GM18907 (cell line): ENCODE measurements around the gene POFUT2.
"Not testable (repeated sequence)": the region's sequence is repeated elsewhere in the genome, so short reads cannot be mapped to it uniquely, and the experiment has no call there.

ENCODE experiments used
- ATAC-seq: cut with Tn5 transposase; IDR thresholded peaks from one replicate; pipeline ENCODE4 v1.9.1; 2021; ENCODE audit warnings: mild to moderate bottlenecking, moderate library complexity; ENCODE audit not compliant: unreplicated experiment

POFUT2 gene

DNA sequence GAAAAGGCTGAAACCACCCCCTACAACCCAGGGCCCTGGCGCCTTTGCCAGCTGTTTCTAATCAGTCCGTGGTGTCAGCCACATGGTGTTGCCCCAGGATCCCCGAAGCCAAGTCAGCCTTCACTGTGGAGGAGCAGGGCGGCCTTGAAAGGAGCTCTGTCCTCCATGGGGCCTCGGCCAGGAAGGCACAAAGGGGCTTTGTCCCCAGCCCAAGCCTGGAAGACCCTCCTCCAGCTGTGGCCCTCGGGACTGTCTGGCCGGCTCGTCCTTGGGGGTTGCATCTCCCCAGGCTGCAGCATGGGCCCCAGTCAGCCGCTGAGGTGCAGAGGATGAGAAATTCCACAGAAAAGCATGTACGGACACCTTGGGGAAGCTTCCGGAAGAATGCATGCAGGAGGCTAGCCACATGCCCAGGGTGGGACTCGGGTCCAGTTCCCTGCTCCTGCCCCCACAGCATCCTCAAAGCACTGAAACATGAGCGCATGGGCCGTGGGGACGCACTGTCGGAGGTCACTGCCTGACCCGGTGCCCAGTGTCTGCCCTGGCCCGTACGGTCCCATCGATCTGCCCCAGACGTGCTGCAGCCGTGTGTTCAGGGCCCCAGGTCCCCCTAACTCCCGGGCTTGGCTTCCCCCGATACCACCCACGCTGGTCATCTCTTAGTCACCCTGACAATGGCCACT lies 38.6 kb upstream of the POFUT2 start:
- ATAC-seq, result no peak

- ATAC-seq, result no peak
Observed at GRCh38 chr21:45325206-45326168, 37.8 kb upstream of the POFUT2 start.

DNA sequence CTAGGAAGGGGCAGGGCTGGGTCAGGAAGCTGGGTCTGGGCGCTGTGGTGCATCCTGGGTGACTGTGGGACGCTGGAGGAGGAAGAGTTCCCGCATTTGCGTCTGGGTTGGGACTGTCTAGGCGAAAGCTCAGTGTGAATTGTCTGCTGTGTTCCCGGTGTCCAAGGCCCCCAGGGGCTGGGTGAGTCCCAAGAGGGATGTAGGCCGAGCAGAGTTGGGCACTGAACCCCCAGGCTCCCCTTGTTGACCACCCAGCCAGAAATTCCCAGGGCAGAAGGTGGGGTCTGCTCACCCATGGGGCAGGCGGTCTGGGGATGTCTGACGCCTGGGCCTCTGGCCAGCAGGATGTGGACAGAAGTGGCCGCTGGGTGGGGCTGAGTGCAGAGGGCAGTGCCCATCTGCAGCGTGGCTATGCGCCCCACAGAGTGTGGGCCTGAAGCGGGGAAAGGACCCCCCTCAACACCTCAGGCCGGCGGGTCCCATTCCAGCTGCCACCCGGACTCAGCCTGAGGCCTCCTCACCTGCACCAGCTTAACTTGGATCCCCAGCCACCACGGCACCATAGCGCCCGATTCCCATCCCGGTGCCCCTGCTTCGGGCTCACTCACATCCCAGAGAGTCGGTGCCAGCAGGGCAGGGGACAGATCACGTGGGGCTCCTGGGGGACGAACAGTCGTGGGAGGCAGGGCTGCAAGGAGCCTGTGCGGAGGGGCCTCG lies 37.0 kb upstream of the POFUT2 start:
- ATAC-seq, result no peak

- no peak for ATAC-seq
Observed at GRCh38 chr21:45323487-45324311, 36.0 kb upstream of the POFUT2 start.

DNA sequence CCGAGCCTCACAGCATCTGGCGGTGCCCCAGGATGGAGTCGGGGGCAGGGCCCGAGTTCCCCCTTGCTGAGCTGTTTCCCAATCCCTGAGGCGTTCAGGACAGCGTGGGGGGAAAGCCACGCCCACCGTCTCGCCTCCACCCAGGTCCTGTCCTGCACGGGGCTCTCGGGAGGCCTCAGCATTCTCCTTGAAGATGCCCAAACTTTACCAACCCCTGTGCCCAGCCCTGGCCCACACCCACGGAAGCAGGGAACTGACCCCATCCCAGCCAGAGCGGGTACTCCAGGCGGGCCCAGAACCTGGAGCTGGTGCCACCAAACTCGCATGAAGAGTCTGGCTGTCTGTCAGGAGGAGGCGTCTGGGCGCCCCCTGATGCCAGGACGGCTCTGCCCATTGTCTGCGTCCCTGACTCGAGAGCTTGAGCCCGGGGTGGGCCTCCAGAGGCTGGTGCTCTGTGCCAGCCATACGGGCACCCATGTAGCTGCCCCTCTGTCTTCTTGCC lies 35.3 kb upstream of the POFUT2 start:
- no peak for ATAC-seq

DNA sequence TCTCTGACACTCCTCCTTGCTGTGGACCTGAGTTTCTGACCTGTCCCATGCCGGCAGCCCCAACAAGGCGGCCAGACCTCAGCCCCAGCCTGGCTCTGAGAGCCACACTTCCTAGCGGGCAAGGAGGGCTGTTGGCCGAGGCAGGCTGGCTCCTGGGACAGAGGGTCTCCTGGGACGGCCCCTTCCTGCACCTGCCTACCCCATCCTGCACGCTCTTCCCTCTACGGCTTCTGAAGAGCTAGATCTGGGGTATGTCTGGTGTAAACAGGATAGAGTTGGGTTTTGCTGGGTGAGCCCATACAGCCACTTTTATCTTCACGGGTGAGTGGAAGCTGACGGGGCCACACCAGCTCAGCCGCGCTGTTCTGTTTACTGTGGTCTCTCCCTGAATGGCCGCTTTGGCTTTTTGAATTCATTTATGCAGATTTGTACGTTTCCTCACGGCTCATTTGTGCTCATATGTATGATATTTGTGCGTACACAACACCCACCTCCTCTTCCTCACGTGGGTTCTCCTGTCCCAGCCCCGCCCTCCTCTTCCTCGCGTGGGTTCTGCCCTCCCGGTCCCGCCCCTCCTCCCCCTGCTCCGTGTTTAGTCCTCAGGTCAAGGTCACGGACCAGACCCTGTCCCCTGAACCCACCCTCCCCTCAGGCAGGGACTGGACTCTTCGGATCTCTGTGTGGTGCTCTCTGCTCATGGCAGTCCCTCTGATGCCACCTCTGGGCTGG lies 34.7 kb upstream of the POFUT2 start:
- ATAC-seq, result no peak

GRCh38 chr21:45320261-45321025 lies 32.7 kb upstream of the POFUT2 start:
- ATAC-seq, result no peak

DNA sequence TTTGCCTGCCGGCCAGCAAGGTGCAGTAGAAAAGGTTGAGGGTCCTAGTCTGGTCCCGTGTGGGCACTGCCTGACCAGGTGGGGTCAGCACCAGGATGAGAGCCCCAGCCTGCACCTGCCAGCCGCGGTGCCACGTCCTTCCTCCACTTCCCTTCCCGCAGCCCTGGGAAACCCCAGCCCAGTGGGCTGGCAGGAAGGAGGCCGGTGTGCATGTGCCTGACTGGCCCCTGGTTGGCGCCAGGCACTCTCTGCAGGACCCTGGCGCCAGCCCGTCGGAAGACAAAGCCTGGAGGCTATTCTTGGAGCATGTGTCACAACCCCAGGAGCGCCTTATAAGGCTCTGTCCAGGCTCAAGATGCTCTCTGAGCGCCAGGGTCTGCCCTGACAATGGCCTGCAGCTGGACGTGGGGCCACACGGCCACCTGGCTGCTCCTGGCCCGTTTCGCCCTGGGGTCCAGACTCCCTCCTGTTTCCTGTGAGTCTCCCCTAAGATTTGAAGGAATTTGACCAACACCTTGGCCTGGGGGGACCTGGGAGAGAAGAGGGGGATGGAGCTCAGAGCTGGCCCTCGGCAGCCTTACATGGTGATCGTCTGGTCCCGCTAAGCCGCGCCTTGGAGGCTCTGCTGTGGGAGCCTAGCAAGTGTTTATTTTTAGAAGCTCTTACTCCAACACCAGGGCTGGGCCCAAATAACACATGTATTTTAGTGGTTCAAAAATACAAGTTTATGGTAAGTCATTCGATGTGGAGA lies 31.9 kb upstream of the POFUT2 start:
- ATAC-seq, result no peak

DNA sequence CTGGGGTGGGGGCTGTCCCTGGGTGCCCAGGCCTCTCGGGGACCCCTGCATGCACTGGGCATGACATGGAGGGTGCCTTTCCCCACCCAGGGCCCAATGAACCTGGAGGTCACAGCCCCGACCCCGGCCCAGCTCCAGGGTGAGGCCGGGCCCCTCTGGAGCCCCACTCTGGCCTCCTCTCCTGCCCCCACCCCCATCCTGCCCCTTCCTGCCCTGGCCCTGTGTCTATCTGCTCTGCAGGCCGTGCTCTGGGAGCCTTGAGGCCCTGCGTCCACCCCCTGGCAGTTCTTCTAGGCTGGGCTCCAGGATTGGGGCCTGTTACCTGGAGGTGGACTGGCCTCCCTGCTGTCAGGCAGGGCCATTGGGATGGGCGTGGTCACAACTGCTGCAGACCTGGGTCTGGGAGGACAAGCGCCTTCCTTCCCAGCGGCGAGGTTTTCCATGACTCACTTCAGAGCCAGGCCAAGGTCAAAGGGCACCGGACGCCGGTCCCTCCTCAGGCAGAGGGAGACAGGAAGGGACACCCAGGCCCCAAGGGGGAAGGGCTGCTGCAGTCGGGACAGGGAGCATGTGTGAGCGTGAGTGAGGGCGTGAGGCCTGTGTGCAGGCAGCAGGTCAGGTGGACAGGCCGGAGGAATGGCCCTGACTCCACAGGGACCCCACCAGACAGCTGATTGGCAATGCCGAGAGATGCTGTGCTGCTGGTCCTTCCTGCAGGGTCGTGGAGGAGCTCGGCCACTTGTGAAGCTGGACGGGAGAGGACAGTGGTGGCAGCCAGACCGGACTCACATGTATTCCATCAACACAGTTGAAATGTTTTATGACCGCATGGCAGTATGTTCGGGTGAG lies 31.1 kb upstream of the POFUT2 start:
- no peak for ATAC-seq

DNA sequence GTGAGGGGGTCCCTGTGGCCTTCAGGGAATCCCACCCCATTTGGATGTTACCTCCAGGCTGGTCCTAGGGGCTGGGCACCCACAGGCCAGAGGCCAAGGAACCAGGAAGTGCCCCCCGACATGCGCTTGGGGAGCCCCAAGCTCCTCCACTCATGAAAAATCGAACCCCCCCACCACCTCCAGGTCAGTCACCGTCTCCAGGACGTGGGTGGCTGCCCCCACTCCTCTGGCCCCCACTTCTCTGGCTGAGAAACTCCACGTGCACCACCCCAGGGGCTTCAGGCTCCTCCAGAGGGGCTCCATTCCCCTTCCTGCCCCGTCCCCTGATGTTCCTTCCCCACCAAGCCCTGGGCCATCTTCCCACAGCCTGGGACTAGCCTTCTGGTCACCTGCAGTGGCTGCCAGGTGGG lies 30.5 kb upstream of the POFUT2 start:
- ATAC-seq, result no peak

GRCh38 chr21:45317398-45318145 lies 29.9 kb upstream of the POFUT2 start:
- no peak for ATAC-seq

DNA sequence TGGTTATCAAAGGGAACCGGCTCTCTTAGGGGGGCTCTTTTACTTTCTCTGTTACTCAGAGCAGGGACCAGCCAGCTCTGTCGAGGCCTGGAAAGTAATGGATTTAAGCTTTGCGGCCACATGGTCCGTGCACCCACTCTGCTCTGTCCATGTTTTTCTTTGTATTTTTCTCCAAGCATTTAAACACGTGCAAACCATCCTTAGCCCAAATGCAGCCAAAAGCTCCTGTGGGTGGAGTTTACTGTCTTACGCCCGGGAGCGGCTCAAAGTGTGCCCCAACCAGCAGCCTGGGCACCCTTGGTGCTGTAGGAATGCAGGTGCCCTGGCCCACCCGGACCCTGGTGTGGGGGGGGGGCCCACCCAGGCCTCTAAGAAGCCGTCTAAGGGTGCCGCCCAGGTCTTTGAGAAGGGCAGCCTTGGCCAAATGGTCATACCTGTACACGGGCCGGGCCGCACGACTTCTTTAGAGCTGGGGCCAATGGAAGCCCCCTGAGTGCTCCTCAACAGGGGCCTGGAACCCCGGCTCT lies 29.2 kb upstream of the POFUT2 start:
- ATAC-seq, result no peak

GRCh38 chr21:45315676-45316470 lies 28.2 kb upstream of the POFUT2 start:
- not testable (repeated sequence) for ATAC-seq

- no peak for ATAC-seq
Observed at GRCh38 chr21:45313682-45314081, 26.0 kb upstream of the POFUT2 start.

GRCh38 chr21:45313015-45313414 lies 25.3 kb upstream of the POFUT2 start:
- ATAC-seq, result no peak

DNA sequence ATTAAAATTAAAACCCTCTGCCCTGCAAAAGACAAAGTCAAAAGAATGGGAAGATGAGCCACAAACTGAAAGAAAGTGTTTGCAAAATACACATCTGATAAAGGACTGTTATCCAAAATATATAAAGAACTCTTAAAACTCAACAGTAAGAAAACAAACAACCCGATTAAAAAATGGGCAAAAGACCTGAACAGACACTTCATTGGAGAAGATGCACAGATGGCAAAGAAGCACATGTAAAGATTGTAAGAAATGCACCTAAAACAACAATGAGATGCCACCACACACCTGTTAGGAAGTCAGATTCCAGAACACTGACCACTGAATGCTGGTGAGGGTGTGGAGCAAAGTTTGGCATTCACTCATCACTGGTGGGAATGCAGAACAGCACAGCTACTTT lies 24.6 kb upstream of the POFUT2 start:
- no peak for ATAC-seq
